GM18867 (cell line): ENCODE measurements around the gene HTT-AS.
"Not testable (repeated sequence)": the region's sequence is repeated elsewhere in the genome, so short reads cannot be mapped to it uniquely, and the experiment has no call there.

Source experiments
- ATAC-seq: cut with Tn5 transposase; IDR thresholded peaks from one replicate; pipeline ENCODE4 v1.9.1; 2021; ENCODE audit warnings: mild to moderate bottlenecking, moderate library complexity; ENCODE audit not compliant: unreplicated experiment

The HTT-AS gene

DNA sequence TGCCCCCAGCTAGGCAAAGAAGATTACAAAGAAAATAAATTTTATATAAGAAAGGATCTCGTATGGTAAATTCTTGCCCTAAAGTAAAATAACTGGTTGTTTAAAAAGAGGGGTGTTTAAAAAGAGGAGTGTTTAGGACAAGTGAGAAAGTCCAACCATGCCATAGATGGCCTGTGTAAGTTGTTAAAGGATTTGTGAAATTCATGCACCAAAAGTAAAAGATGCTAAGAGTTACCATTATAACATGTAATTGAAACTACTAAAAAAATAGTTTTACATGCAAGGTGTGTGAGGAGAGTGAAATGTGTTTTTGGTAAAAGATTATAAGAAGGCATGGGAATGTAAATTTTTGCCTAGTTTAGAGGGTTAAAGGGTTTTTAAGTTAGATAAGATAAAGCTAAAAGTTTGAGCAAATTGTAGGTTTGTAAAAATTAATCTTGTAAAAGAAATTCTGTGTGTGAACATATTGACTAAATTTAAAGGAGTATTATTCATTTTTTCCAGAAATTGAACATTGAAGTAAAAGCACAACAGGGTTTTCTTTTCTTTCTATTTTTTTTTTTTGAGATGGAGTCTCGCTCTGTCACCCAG, 20.1 kb downstream of the HTT-AS start:
- no peak for ATAC-seq

DNA sequence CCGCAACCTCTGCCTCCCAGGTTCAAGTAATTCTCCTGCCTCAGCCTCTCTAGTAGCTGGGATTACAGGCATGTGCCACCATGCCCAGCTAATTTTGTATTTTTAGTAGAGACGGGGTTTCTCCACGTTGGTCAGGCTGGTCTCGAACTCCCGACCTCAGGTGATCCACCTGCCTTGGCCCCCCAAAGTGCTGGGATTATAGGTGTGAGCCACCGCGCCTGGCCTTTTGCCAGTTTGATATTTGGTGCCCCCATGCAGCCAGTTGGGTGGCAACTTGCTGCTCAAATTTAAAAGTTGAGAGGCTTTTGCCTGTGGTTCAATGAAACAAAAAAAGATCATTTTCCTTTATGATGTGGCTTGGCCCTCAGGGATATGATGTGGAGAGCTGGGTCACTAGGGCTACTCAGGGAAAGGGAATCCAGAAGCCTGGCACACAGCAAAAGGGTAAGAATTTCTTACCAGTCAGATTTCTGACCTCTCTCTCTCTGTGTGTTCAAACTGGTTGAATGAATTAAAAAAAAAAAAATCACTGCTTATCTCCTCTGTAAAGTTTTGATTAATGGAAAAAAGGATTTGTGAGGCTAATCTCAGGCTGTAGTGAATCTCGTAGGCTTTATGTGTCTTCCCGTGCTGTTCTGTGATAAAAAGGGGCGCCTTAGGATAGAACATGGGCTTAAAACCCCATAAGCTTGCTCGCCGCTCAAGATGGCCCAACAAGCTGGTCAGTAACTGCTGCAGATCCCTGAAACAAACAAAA, 23.0 kb downstream of the HTT-AS start:
- not testable (repeated sequence) for ATAC-seq

DNA sequence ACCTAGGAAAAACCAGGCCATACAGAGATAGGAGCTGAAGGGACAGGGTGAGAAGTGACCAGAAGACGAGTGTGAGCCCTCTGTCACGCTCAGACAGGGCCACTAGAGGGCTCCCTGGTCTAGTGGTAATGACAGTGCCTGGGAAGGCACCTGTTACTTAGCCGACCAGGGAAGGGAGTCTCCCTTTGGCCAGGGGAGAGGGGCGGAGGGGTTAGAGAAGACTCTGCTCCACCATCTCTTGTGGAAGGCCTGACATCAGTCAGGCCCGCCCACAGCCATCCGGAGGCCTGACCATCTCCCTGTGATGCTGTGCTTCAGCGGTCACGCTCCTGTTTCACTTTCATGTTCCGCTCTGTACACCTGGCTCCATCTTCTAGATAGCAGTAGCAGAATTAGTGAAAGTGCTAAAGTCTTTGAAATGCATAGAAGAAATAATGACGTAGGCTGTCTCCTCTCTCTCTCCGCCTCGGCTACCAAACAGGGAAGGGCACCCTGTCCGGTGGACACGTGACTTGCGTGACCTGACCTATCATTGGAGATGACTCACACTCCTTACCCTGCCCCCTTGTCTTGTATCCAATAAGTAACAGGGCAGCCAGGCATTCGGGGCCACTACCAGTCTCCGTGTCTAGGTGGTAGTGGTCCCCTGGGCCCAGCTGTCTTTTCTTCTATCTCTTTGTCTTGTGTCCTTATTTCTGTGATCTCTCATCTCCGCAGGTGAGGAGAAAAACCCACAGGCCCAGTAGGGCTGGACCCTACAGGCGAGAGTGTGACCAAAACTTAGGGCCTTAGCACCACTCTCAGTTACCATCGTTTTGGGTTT, 26.7 kb downstream of the HTT-AS start:
- peak; percentile 86 for ATAC-seq

DNA sequence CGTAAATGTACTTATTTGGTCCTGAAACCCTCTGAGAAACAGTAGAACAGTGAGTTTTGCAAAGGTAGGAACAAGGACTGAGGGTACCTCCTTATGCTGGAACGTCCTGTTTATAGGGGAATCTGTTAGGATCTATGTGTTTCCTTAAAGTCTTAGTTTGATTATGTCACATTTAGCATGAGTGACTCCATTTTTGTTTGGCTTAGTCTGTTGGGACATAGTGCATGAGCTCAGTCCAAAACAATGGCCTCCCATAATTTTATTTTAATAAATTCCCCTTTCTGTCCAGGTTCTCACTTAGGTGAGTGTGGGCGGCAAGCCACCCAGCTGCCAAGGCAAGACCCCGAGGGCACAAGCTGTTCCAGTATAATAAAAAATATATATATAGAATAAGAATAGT, 27.7 kb downstream of the HTT-AS start:
- no peak for ATAC-seq

DNA sequence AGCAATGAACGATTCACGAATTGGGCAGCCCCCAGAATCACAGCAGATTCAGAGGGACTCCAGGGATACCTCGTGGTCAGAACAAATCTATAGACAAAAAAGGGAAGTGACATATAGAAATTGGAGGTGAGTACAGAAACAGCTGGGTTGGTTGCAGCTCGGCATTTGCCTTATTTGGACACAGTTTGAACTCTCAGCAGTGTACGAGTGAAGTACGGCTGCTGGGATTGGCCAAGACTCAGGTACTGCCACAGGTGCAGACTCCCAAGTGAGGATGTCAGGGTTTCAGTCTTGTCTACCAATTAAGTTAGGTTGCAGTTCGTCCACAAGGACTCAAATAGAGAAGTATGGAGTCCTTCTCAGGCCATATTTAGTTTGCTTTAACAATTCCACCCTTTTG, 28.2 kb downstream of the HTT-AS start:
- ATAC-seq, result no peak

DNA sequence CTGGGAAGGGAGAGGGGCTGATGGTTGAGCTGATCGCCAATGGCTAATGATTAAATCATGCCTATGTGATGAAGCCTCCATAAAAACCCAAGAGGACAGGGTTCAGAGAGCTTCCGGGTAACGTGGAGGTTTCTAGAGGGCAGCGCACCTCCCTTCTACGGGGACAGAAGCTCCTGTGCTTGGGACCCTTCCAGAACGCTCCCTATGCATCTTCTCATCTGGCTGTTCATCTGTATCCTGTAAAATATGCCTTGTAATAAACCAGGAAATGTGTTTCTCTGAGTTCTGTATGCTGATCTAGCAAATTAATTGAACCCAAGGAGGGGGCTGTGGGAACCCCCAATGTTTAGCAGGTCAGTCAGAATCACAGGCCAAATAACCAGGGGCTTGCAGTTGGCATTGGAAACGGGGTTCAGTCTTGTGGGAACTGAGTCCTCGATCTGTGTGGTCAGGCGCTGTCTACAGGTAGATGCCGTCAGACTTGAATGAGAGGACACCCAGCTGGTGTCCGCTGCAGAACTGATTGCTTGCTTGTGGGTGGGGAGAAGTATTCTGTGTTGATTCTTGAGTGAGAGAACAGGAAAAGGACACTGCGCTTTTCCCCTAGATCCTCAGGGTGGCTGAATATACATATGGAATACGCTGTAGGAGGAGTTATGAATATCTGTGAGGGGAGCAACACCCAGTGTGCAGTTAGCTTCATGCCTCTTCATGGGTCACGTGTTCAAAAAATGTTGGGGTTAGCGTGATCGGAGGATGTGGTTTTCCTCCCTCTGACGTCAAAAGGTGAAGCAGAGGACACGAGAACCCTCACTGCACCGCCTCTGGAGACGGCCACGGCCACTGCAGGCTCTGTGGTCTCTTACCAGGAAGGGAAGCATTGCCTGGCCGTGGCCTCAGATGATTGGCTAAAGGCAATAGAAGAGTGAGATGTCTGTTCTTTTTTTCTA, 29.2 kb downstream of the HTT-AS start:
- no peak for ATAC-seq

DNA sequence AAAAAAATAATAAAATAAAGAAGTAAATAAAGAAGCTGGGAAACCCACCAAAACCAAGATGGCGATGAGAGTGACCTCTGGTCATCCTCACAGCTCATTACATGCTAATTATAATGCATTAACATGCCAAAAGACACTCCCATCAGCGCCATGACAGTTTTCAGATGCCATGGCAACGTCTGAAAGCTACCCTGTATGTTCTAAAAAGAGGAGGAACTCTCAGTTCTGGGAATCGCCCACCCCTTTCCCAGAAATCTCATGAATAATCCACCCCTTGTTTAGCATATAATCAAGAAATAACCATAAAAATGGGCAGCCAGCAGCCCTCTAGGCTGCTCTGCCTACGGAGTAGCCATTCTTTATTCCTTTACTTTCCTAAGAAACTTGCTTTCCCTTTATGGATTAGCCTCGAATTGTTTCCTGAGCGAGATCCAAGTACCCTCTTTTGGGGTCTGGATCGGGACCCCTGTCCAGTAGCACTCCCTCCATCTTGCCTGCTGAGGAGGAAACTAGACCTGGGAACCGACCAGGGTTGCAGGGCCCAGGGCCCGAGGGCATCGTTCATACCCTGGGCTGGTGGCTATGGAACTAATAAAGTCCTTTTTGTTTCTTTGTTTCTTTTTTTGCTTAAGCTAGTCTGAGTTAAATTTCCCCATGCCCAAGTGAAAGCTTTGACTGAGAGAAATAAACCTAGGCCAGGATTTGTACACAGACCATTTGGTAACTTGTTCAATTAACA, 30.9 kb downstream of the HTT-AS start:
- no peak for ATAC-seq

DNA sequence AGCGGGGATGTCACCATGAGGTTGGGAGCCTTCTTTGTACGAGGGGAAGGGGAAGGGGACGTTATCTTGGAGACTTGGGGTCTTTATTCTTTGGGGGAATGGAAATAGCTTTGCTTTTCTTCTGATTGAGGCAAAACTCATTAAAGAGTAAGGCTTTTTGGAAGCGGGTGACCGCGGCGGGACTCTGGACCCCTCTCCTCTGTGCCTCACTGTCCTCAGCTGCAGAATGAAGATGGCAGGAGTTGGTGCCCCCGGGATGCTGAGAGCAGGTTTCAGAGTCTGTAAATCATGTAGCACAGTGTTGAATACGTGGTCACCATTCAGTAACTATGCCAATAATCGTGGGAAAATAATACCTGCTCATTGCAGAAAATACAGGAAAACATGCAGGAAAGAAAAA, 32.1 kb downstream of the HTT-AS start:
- no peak for ATAC-seq

DNA sequence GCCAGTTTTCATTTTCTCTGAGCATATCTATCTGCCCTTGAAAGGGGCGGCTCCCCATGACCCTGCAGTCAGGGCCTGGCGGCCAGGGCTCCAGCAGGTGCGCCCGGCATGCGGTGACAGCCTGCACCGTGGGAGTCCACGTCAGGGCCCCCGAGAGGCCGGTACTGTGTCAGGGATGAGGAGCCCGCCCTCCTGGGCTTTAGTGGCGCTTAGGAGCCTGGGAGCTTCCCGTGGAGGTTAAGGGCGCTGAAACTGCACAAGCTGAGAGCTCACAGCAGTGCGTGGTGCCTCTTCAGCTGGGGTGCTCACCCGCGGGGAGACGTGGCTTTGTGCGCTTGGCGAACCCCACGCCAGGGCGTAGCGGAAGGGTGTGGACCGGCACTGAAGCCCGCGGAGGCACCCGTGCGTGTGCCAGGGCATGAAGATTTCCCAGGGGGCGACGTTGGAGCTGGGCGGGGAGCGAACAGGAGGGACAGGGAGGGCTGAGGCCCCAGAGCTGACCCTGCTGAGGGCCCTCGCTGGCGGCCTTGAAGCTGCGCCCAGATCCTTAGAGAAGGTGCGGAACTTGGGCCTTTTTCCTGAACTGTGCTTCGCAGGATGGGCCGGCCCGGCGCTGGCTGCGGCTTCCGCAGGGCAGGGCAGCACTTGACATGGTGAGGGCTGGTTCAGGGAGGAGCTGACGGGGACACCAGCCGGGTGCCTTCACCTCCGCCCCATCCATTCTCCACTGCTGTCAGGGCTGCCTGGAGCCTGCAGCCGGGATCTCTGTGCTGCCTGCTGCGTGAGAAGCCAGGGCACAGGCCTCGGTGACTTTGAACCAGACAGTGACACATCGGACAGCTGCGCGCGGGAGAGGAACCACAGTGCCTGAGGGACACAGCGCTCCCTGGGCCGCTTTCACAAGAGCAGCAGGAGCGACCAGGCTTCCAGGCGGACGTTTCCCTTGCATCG, 32.9 kb downstream of the HTT-AS start:
- ATAC-seq, result peak; percentile 39

DNA sequence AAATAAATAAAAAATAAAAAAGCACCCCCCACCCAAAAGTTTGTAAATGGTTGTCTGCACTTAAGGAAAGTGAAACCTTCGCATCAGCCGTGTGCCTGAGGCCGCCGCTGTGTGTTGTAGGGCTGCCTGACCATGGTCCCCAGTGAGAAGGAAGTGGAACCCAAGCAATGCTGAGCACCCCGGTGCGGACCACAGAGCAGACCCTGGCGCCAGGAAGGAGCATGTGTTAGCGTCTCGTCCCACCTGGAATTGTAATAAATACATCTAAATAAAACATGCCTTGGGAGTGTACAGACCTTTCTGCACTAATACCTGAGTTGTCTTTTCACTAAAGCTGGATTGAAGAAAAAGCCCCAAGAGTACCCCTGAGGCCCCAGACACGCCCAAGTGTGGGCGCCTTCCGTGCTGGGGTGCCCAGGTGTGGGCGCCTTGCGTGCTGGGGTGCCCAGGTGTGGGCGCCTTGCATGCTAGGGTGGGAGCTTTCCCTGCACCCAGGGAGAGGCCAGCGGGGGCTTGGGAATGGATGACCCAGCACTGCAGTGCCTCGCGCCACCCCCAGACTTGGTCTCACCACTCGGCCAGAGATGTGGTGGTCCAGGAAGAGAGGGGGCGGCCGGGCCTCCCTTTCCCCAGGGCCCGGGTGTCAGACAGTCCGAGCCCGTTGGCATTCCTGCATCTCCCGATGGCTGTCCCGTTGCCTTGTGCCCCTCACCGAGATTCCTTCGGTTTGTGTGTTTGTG, 33.7 kb downstream of the HTT-AS start:
- ATAC-seq, result peak; percentile 46

DNA sequence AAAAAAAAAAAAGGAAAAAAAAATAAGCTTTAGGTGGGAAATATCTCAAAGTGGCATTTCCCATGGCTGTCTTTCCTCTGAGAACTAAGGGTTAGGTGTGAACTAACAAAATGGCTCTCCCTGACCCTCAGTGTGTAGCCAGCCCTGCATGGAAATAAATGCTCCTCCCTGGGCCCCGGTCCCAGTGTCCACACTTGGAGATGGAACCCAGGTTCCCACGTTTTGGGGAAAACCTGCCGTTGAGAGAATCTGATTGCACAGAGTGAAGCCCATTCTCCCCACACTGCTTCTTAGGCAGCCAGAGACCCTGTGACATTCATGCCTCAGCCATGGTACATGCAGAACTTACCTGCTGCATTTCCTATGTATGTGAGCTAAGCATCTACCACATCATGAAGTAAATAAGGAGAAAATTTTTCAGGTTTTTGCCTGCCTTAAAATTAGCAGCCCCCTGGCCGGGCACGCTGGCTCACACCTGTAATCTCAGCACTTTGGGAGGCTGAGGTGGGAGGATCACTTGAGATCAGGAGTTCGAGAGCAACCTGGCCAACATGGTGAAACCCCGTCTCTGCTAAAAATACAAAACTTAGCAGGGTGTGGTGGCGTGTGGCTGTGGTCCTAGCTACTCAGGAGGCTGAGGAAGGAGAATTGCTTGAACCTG, 34.5 kb downstream of the HTT-AS start:
- ATAC-seq, result no peak

DNA sequence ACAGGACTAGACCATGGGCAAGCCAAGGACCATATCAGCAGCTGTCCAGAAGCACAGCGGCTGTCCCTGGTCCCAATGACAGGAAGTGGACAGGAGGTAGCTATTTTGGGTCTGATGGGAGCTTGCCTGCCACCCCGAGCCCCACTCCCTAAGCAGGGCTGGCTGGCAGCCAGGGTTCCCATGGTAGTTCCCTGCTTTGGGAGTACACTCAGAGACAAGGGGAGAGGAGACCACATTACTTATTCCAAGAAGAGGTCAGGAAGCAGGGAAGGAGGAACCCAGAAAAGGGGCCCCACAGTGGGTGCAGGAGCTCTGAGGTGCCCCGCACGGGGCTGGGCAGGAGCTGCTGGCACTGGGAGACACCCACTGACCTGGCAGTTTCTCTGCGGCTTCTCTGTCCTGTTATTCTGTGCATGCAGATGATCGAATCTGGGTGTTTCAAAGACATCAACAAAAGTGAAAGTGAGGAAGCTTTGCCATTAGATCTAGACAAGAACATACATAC, 36.3 kb downstream of the HTT-AS start:
- no peak for ATAC-seq

DNA sequence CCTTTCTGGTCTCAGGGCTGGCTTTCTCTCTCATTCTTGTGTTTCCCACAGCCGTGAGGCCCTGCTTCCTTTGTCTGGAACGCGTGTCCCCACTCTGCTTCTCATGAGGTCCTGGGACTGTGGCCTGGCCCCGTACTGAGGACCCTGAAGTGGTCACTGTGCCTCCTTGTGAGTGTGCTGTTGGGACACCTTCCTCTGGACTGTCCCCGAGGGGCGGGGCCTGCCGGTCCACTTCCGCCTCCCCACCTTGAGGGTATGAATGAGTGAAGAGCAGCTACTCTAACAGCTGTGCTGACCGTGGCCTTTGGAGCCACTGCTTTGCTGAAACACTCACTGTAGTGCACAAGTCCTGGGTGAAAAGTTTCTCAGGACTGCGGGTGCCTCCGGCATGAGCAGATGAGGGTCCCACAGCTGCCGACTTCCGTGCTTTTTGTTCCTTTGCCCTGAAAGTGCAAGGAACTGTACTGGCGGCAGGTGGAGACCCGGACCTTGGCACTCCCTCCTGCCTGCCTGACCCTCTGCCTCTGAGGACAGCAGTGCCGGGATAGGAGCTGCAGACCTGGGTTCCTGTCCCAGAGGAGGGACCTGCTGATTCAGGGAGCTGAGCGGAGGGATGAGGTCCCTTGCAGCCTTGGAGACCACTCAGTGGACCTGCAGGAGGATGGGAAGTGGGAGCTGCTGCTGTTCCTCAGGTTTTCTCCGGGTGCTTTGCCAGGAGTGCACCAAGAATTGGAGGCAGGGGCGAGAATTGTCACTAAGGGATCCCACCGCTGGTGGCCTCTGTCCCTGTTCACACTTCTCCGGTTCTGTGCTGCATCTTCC, 38.0 kb downstream of the HTT-AS start:
- no peak for ATAC-seq

DNA sequence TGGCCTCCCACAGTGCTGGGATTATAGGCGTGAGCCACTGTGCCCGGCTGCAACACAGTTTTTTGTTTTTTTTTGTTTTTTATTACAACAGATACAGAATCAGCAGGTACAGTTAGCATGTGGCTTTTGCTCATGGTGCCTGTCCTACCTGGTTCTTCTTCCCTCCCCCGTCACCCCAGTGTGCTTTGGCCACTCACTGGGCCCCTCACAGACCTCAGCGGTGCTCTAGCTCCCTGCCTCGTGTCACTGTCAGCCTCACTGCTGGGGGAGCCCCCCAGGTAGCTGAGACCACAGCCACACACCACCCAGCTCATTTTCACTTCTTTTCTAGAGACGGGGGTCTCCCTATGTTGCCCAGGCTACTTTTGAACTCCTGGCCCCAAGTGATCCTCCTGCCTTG, 38.7 kb downstream of the HTT-AS start:
- no peak for ATAC-seq

DNA sequence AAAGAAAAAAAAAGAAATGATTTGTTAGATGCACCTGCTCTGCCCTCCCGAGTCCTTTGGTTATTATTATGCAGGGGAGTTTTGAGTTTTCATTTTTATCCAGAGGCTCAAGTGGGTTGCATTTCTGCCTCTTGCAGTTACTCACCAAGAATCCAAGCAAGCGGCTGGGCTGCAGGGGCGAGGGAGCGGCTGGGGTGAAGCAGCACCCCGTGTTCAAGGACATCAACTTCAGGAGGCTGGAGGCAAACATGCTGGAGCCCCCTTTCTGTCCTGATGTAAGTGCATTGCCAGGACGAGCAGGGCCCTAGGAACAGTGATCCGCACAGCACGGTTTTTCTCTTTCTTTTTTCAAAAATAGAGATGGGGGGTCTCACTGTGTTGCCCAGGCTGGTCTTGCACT, 39.1 kb downstream of the HTT-AS start:
- ATAC-seq, result no peak

DNA sequence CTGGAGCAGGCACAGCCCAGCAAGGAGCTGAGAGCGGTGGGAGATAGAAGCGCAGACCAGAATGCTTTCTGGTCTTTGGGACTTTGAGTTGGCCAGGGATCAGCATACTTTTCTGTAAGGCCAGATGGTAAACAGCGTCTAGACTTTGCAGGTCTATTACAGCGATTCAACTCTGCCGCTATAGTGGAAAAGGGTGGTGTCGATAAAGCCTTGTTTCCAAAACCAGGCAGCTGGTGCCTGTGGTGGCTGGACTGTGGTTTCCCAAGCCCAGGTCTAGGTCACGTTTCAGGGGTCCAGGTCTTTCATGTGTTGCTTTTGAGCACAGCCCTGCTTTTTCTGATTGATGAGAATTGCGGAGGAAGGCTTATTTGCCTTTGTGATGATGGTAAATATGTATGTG, 40.1 kb downstream of the HTT-AS start:
- no peak for ATAC-seq
